AG04450 (cell line): Measurements from ENCODE around the gene CREB5. TPM values are rescaled to one million over a fixed set of nuclear protein-coding genes. Genes with fewer than 3 reads are reported as not detected.

Source experiments
- CTCF ChIA-PET: fragments of 300-600, 350-600 bp; formaldehyde crosslinking; extraction: SDS; loops from one replicate; lab custom pipeline; 2022; ENCODE audit warnings: antibody characterized with exemption, inconsistent platforms; lab: Charles Lee
- POLR2A ChIA-PET: fragments of 350-600 bp; formaldehyde crosslinking; extraction: SDS; loops from one replicate; lab custom pipeline; 2021; ENCODE audit warnings: antibody characterized with exemption, inconsistent platforms; lab: Yijun Ruan, JAX
- DNase-seq: peaks from one replicate; pipeline ENCODE4 v3.0.0-alpha.2; 2011; ENCODE audit warnings: low read depth, low spot score
- H3K27ac ChIP-seq: one replicate; pipeline ENCODE4 v1.5.1; 2012; ENCODE audit warnings: low read depth, low read length, control low read depth
- H3K27me3 ChIP-seq: one replicate; pipeline ENCODE4 v1.6.0; 2012; ENCODE audit warnings: low read length; ENCODE audit not compliant: control insufficient read depth, insufficient read depth
- H3K4me3 ChIP-seq: 2 replicates; pipeline ENCODE4 v1.5.1; 2011; ENCODE audit warnings: mild to moderate bottlenecking, low read depth, low read length, control low read depth
- H3K9me3 ChIP-seq: 2 replicates; pipeline ENCODE4 v1.5.1; 2012; ENCODE audit warnings: low read length; ENCODE audit not compliant: control insufficient read depth, insufficient read depth
- CTCF ChIP-seq: IDR thresholded peaks from 2 replicates; pipeline ENCODE4 v1.5.1; 2011; ENCODE audit warnings: low read depth, low read length, control low read depth, inconsistent platforms
- polyA plus RNA-seq: library from polyadenylated mRNA; depleted of rRNA; stranded (reverse); fragments of >200 nt; gene quantifications from 2 replicates; pipeline ENCODE4 v1.2.3, GENCODE V29; 2011

The CREB5 gene
- polyA plus RNA-seq, 1 experiment = 22.1 TPM

- no peak overlapping the region for H3K4me3 ChIP-seq
- H3K27ac ChIP-seq = no peak overlapping the region
- H3K27me3 ChIP-seq = no peaks in the 10 kb centered on the region
- no peaks in the 10 kb centered on the region for H3K9me3 ChIP-seq
- DNase-seq = no peak
- POLR2A ChIA-PET = no interaction called here
- no peak for TF ChIP-seq CTCF
- CTCF ChIA-PET = no interaction called here
Observed at GRCh38 chr7:28520074-28521015, 108.0 kb downstream of the CREB5 start.

GRCh38 chr7:28524978-28525377, 112.7 kb downstream of the CREB5 start:
- POLR2A ChIA-PET = no interaction called here
- DNase-seq = no peak
- TF ChIP-seq CTCF = no peak
- CTCF ChIA-PET = no interaction called here
- Histone ChIP-seq H3K27me3 (no peaks in the 10 kb centered on the region), H3K9me3 (no peaks in the 10 kb centered on the region), H3K27ac (no peak overlapping the region), H3K4me3 (no peak overlapping the region)

GRCh38 chr7:28528899-28529298, 116.6 kb downstream of the CREB5 start:
- H3K27me3 ChIP-seq = no peaks in the 10 kb centered on the region
- POLR2A ChIA-PET = no interaction called here
- no peak for DNase-seq
- no peak overlapping the region for H3K27ac ChIP-seq
- TF ChIP-seq CTCF = no peak
- CTCF ChIA-PET = interaction anchor here (0.8 to 1.1 kb wide), 2 partner anchors 326 to 783 kb away, joined by 3 to 7 read pairs; no protein-coding TSS in a partner anchor
- no peak overlapping the region for H3K4me3 ChIP-seq
- peaks cover 9% of the 10 kb centered on the region for H3K9me3 ChIP-seq

- H3K9me3 ChIP-seq = peaks cover 9% of the 10 kb centered on the region
- no peak overlapping the region for H3K4me3 ChIP-seq
- ChIA-PET POLR2A (interaction anchor here (0.7 kb wide), 1 partner anchor 326 kb away, joined by 4 read pairs; no protein-coding TSS in a partner anchor), CTCF (interaction anchor here (0.8 to 1.2 kb wide), 4 partner anchors 9 to 784 kb away, joined by 3 to 7 read pairs (median 3); partner anchors contain the start of gene CREB5)
- no peak for DNase-seq
- TF ChIP-seq CTCF = no peak
- H3K27me3 ChIP-seq = no peaks in the 10 kb centered on the region
- no peak overlapping the region for H3K27ac ChIP-seq
Observed at GRCh38 chr7:28529755-28530154, 117.4 kb downstream of the CREB5 start.
